IPS DF 6.9 (cell line): ENCODE measurements around the gene KIZ.
"Not testable (repeated sequence)": the region's sequence is repeated elsewhere in the genome, so short reads cannot be mapped to it uniquely, and the experiment has no call there.

Experiments used
- DNase-seq: peaks from one replicate; pipeline ENCODE4 v3.0.0-alpha.2; 2013; ENCODE audit warnings: low read depth, low spot score
- H3K27ac ChIP-seq: one replicate; pipeline ENCODE4 v1.5.1; 2013; ENCODE audit warnings: low read length, control low read depth
- H3K27me3 ChIP-seq: 2 replicates; pipeline ENCODE4 v1.6.1; 2013; ENCODE audit warnings: mild to moderate bottlenecking, low read length; ENCODE audit not compliant: control insufficient read depth, insufficient read depth
- H3K36me3 ChIP-seq: 2 replicates; pipeline ENCODE4 v1.6.1; 2013; ENCODE audit warnings: low read length; ENCODE audit not compliant: control insufficient read depth, insufficient read depth
- H3K4me1 ChIP-seq: 2 replicates; pipeline ENCODE4 v1.6.1; 2013; ENCODE audit warnings: low read length; ENCODE audit not compliant: control insufficient read depth, insufficient read depth
- H3K4me3 ChIP-seq: 2 replicates; pipeline ENCODE4 v1.5.1; 2013; ENCODE audit warnings: mild to moderate bottlenecking, low read length
- H3K9me3 ChIP-seq: 2 replicates; pipeline ENCODE4 v1.6.1; 2013; ENCODE audit warnings: low read length, inconsistent platforms; ENCODE audit not compliant: control insufficient read depth, insufficient read depth
- WGBS: extraction: QIAGEN DNeasy Blood & Tissue Kit; methylation state at CpG from one replicate; pipeline ENCODE4 v1.1.7; 2013; ENCODE audit warnings: mixed read lengths, missing lambda C conversion rate; ENCODE audit not compliant: insufficient read length, insufficient coverage; 5-methylcytosine and 5-hydroxymethylcytosine counted together

KIZ gene

DNA sequence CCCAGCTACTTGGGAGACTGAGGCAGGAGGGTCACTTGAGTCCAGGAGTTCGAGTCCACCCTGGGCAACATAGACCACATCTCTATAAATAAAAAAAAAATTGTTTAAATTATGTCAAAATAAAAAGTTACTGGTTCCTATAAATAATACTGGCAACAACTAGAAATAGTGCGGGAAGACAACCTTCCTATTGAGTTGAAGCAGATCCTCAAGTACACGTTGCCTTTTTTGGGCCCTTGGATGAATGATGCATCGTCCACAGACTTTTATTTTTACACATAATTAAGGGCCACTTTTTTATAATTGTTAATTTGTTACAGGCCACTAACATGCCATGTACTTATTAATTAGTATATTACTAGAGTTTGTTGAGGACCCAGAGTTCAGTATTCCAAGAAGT is 31.1 kb downstream of the KIZ start:
- Histone ChIP-seq H3K4me3 (no peak overlapping the region), H3K27ac (no peak overlapping the region), H3K9me3 (no peaks in the 10 kb centered on the region), H3K4me1 (no peaks in the 10 kb centered on the region), H3K36me3 (no peaks in the 10 kb centered on the region; the same call in 1 of the 2 replicates), H3K27me3 (no peaks in the 10 kb centered on the region)
- DNase-seq = no peak
- WGBS = no CpG with 5 or more reads among the region's 4 CpGs

DNA sequence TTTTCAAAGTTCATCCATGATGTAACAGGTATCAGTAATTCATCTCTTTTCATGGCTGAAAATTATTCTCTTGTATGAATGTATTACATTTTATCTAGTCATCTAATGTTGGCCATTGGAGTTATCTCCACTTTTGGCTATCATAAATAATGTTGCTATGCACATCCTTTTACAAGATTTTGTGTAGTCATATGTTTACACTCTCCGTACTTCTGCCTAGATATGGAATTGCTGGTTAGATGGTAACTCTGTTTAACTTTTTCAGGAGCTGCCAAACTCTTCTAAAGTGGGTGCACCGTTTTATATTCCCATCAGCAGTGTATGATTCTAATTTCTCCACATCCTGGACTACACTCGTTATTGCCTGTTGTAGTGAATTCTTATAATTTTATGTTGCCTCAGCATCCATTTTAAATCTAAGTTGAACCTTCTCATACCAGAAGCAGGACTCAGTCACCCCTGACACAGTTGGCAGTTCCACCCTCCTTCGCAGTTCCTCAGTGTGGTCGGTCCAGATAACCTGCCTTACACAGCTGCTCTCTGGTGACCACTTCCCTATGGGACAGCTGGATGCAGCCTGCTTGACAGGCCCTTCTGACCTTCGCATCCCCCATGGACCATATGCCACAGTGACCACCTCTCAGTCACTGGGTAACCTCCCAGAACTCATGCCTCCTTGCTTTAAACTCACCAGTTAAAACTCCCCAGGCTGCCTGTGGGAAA is 33.9 kb downstream of the KIZ start:
- no peaks in the 10 kb centered on the region for H3K27me3 ChIP-seq
- H3K36me3 ChIP-seq = no peaks in the 10 kb centered on the region; the same call in 1 of the 2 replicates
- no peak for DNase-seq
- no peaks in the 10 kb centered on the region; the same call in 1 of the 2 replicates for H3K4me1 ChIP-seq
- WGBS = no CpG with 5 or more reads among the region's 6 CpGs
- no peak overlapping the region for H3K27ac ChIP-seq
- no peak overlapping the region for H3K4me3 ChIP-seq
- no peaks in the 10 kb centered on the region for H3K9me3 ChIP-seq

DNA sequence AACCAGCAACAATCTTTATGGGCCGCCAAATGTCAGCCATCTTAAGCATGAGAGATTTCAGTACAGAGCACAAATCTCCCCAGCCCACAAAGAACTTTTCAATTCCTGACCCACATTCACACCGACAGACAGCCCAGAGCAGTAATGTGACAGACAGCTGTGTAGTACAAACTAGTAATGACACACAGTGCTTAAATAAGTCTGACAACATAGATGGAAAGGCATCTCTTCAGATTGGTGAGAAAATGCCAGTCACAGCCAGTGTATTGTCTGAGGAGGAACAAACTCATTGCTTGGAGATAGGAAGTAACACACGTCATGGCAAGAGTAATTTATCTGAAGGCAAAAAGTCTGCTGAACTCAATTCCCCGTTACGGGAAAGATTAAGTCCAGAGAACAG is 36.0 kb downstream of the KIZ start:
- DNase-seq = no peak
- H3K9me3 ChIP-seq = no peaks in the 10 kb centered on the region
- H3K4me1 ChIP-seq = no peaks in the 10 kb centered on the region; the same call in 1 of the 2 replicates
- no peaks in the 10 kb centered on the region; the same call in 1 of the 2 replicates for H3K36me3 ChIP-seq
- no peaks in the 10 kb centered on the region for H3K27me3 ChIP-seq
- no peak overlapping the region for H3K27ac ChIP-seq
- no peak overlapping the region for H3K4me3 ChIP-seq
- WGBS = no CpG with 5 or more reads among the region's 5 CpGs

DNA sequence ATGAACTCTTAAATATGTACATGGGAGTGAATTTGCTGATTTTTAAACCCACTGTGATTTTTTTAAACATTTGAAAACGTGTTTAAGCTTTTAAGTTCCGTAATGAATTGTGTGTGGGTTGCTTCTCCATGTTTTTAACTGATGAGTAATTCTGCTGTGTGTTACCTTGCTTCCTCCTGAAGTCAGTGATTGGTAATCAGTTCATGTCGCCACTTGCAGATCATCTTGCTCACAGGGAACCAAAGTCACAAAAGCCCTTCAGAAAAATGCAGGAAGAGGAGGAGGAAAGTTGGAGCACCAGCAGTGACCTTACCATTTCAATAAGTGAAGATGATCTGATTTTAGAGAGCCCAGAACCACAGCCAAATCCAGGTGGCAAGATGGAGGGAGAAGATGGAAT is 36.7 kb downstream of the KIZ start:
- no peak overlapping the region for H3K27ac ChIP-seq
- H3K36me3 ChIP-seq = no peaks in the 10 kb centered on the region; the same call in 1 of the 2 replicates
- H3K4me1 ChIP-seq = no peaks in the 10 kb centered on the region; the same call in 1 of the 2 replicates
- no peak overlapping the region for H3K4me3 ChIP-seq
- no peaks in the 10 kb centered on the region for H3K9me3 ChIP-seq
- DNase-seq = no peak
- no CpG with 5 or more reads among the region's 3 CpGs for WGBS
- H3K27me3 ChIP-seq = no peaks in the 10 kb centered on the region

DNA sequence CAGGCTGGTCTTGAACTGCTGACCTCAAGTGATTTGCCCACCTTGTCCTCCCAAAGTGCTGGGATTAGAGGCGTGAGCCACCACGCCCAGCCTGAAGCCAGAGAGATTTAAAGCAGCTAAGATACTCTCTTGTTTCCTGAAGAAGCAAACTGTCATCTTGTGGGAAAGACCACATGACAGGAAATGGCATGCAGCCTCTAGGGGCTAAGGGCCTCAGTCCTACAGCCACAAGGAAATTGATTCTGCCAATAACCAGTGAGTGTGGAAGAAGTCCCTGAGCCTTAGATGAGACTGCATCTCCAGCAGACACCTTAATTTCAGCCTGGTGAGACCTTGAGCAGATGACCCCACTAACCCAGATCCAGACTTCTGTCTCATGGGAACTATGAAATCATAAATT is 40.9 kb downstream of the KIZ start:
- no peak for DNase-seq
- Histone ChIP-seq H3K27me3 (no peaks in the 10 kb centered on the region), H3K9me3 (no peaks in the 10 kb centered on the region), H3K27ac (no peak overlapping the region), H3K36me3 (no peaks in the 10 kb centered on the region; the same call in 1 of the 2 replicates), H3K4me1 (no peaks in the 10 kb centered on the region; the same call in 1 of the 2 replicates), H3K4me3 (no peak overlapping the region)
- WGBS = no CpG with 5 or more reads among the region's 2 CpGs

DNA sequence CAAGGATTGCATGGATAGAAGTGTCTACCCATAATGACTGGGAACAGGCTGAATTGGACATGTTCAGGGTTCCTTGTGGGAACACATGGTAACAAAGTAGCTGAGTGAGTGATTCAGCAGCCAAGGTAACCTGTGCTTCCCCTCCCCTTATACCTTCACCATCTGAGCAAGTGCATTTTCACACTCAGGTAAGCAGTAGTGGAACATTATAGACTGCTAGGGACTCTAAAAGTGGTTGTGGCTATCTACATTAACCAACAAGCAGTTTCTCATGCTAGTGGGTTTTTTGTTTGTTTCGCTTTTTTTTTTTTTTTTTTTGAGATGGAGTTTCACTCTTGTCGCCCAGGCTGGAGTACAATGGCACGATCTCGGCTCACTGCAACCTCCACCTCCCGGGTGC is 41.4 kb downstream of the KIZ start:
- Histone ChIP-seq H3K4me1 (no peaks in the 10 kb centered on the region; the same call in 1 of the 2 replicates), H3K27me3 (no peaks in the 10 kb centered on the region), H3K27ac (no peak overlapping the region), H3K9me3 (no peaks in the 10 kb centered on the region), H3K4me3 (no peak overlapping the region), H3K36me3 (no peaks in the 10 kb centered on the region)
- no peak for DNase-seq
- WGBS = no CpG with 5 or more reads among the region's 5 CpGs

DNA sequence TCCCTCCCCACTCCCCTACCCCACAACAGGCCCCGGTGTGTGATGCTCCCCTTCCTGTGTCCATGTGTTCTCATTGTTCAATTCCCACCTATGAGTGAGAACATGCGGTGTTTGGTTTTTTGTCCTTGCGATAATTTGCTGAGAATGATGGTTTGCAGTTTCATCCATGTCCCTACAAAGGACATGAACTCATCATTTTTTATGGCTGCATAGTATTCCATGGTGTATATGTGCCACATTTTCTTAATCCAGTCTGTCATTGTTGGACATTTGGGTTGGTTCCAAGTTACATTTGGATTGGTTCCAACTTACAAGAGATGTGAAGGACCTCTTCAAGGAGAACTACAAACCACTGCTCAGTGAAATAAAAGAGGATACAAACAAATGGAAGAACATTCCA is 42.2 kb downstream of the KIZ start:
- not testable (repeated sequence) for H3K4me3 ChIP-seq, H3K27me3 ChIP-seq, H3K36me3 ChIP-seq, H3K27ac ChIP-seq, DNase-seq, H3K9me3 ChIP-seq, H3K4me1 ChIP-seq
- no CpG with 5 or more reads among the region's 3 CpGs for WGBS

DNA sequence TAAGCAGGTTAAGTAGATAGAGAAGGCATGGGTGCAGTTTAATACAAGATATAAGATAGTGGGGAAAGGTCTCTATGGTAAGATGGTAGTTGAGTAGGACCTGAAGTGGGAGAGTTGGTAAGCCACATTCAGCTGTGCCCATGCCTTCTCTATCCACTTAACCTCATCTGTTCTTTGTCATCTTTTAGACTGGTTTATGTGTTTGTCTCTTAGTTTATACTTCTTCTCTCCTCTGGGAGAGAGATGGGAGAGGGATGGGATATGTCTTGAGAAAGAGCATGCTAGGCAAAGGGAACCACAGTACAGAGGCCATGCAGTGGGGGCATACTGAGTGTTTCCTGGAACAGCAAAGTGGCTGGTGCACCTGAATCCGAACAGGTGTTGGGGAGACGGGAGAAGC is 46.7 kb downstream of the KIZ start:
- no peak for DNase-seq
- no peaks in the 10 kb centered on the region for H3K36me3 ChIP-seq
- H3K27ac ChIP-seq = no peak overlapping the region
- no CpG with 5 or more reads among the region's 2 CpGs for WGBS
- no peaks in the 10 kb centered on the region for H3K27me3 ChIP-seq
- H3K4me1 ChIP-seq = no peaks in the 10 kb centered on the region; the same call in 1 of the 2 replicates
- H3K9me3 ChIP-seq = no peaks in the 10 kb centered on the region
- H3K4me3 ChIP-seq = no peak overlapping the region

DNA sequence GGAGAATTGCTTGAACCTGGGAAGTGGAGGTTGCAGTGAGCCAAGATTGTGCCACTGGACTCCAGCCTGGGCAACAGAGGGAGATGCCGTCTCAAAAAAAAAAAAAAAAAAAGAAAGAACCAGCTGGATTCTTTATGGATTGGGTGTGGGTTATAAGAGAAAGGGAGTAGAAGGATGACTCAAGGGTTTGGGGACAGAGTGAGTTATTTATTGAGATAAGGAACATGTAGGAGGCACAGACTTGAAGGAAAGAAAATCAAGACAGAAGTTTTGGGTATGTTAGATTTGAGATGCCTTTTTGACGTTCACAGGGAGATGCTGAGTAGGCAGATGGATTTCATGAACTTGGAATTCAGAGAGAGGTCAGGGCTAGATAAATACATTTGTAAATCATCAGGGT is 47.6 kb downstream of the KIZ start:
- H3K9me3 ChIP-seq = no peaks in the 10 kb centered on the region
- H3K4me1 ChIP-seq = no peaks in the 10 kb centered on the region; the same call in 1 of the 2 replicates
- no CpG with 5 or more reads among the region's 2 CpGs for WGBS
- H3K27me3 ChIP-seq = no peaks in the 10 kb centered on the region
- no peaks in the 10 kb centered on the region for H3K36me3 ChIP-seq
- DNase-seq = no peak
- H3K27ac ChIP-seq = no peak overlapping the region
- H3K4me3 ChIP-seq = no peak overlapping the region

DNA sequence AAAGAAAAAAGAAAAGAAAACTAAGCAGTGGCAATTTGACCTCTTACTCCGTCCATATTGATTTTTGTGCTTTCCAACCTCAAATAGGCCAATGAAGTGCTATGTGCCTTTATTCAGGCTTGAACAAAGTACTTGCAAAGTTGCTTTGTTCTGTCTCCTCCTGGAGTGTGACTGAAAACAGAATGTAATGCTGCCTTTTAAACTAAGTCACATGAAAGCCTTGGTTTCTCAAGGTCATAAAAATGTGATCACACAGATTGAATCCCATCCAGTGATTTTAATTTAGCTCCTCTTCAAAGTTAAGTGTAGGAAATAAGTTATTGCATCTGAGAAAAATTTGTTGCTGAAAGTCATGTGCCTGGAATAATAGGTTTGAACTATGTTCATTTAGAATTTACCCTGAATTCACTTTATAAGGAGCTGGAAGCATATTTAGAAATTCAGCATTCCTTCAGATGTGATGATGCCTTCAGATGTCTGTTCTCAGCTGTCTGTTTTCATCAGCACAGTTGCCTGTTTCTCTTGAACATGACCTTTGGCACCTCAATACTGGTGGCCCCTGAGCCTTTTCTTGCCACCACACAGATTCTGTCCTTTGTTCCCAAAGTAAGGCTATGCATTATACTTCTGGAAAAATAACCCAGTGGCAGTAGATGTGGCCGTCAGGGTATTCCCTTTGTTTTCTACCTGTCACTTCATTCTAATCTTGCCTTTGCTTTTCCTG is 48.8 kb downstream of the KIZ start:
- WGBS = no CpG with 5 or more reads among the region's 2 CpGs
- no peaks in the 10 kb centered on the region; the same call in 1 of the 2 replicates for H3K4me1 ChIP-seq
- H3K27me3 ChIP-seq = no peaks in the 10 kb centered on the region
- no peaks in the 10 kb centered on the region for H3K9me3 ChIP-seq
- no peak for DNase-seq
- H3K27ac ChIP-seq = no peak overlapping the region
- no peaks in the 10 kb centered on the region for H3K36me3 ChIP-seq
- H3K4me3 ChIP-seq = no peak overlapping the region
